ENCODE measurements around the gene CBLB.

Gene CBLB

DNA sequence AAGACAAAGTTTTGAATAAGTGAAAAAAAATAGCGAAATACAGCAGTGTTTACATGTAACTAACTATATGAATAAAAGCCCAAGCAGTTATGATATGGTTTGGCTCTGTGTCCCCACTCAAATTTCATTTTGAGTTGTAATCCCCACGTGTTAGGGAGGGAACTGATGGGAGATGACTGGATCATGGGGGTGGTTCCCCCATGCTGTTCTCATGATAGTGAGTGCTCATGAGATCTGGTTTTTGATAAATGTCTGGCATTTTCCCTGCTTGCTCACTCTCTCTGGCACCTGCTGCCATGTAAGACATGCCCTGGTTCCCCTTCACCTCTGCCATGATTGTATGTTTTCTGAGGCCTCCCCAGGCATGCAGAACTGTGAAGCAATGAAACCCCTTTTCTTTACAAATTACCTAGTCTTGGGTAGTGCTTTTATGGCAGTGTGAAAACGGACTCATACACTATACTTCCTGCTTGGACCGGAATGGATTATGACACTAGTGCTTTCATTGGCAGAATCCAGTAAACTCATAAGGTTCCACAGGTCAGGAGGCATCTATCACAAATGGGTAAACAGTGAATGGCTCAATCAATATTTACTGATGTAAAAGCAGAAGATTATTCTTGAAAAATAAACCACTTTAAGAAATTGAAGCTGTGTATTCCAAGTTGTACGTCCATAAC, 192.1 kb downstream of the CBLB start:
- Histone ChIP-seq H3K36me3 (peaks cover 8% of the 10 kb centered on the region; the same call in 1 of the 2 replicates), H3K9me3 (ENCODE audit: severe bottlenecking) (no peaks in the 10 kb centered on the region), H3K27me3 (ENCODE audit: insufficient read depth, low read depth, severe bottlenecking) (no peaks in the 10 kb centered on the region), H3K27ac (no peak overlapping the region), H3K4me3 (ENCODE audit: low read depth, low read length) (no peak overlapping the region)
- no peak for DNase-seq
- TF ChIP-seq, protein P1, sequence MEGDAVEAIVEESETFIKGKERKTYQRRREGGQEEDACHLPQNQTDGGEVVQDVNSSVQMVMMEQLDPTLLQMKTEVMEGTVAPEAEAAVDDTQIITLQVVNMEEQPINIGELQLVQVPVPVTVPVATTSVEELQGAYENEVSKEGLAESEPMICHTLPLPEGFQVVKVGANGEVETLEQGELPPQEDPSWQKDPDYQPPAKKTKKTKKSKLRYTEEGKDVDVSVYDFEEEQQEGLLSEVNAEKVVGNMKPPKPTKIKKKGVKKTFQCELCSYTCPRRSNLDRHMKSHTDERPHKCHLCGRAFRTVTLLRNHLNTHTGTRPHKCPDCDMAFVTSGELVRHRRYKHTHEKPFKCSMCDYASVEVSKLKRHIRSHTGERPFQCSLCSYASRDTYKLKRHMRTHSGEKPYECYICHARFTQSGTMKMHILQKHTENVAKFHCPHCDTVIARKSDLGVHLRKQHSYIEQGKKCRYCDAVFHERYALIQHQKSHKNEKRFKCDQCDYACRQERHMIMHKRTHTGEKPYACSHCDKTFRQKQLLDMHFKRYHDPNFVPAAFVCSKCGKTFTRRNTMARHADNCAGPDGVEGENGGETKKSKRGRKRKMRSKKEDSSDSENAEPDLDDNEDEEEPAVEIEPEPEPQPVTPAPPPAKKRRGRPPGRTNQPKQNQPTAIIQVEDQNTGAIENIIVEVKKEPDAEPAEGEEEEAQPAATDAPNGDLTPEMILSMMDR (IDR thresholded peaks at IDR 0.05; ENCODE audit: low read depth, low read length), result no peak

DNA sequence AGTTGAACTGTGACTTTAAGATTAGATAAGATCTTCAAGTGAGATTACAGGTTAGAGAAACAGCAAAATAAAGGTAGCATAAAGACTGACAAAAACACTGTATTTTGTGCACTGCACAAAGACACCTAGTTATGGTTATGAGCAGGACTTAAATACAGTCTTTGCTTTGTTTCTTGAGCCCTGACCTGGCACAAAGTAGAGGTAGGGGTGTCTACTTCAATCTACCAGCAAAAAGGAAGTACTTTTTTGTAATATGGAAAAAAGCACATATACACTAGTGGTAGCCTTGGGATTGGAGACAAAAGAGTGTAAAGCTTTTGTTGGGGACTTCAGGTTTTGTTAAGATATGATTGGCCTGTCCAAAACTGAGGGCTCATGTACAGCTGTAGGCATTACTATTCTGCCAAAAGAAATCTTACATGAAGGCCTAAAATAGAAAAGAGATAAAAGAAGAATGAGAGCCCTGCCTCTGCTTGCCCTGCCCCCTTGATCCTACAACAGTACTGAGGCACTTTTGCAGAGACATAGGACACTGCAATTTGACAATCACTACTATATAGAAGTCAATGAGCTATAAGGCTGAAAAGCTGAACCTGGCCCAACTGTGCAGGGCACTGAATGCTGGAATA, 194.3 kb downstream of the CBLB start:
- Histone ChIP-seq H3K9me3 (ENCODE audit: severe bottlenecking) (no peaks in the 10 kb centered on the region), H3K27ac (no peak overlapping the region), H3K4me3 (ENCODE audit: low read depth, low read length) (no peak overlapping the region), H3K27me3 (ENCODE audit: insufficient read depth, low read depth, severe bottlenecking) (no peaks in the 10 kb centered on the region), H3K36me3 (peaks cover 4% of the 10 kb centered on the region; the same call in 1 of the 2 replicates)
- TF ChIP-seq, protein P1 (IDR thresholded peaks at IDR 0.05; ENCODE audit: low read depth, low read length), result no peak
- no peak for DNase-seq

DNA sequence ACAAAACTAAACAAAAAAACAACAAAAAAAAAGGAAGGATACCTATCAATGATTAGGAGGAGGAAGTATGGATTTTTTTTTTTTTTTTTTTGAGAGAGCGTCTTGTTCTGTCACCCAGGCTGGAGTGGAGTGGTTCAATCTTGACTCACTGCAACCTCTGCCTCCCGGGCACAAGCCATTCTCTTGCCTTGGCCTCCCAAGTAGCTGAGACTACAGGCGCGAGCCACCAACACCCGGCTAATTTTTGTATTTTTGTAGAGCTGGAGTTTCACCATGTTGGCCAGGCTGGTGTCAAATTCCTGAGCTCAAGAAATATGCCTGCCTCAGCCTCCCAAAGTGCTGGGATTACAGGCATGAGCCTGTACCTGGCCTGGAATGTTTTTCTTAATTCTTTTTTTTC, 195.8 kb downstream of the CBLB start:
- TF ChIP-seq, protein P1 (IDR thresholded peaks at IDR 0.05; ENCODE audit: low read depth, low read length), result no peak
- H3K9me3 ChIP-seq (ENCODE audit: severe bottlenecking), result no peaks in the 10 kb centered on the region
- H3K4me3 ChIP-seq (ENCODE audit: low read depth, low read length), result no peak overlapping the region
- no peak for DNase-seq
- peaks cover 4% of the 10 kb centered on the region; the same call in 1 of the 2 replicates for H3K36me3 ChIP-seq
- H3K27me3 ChIP-seq (ENCODE audit: insufficient read depth, low read depth, severe bottlenecking), result no peaks in the 10 kb centered on the region
- no peak overlapping the region for H3K27ac ChIP-seq

DNA sequence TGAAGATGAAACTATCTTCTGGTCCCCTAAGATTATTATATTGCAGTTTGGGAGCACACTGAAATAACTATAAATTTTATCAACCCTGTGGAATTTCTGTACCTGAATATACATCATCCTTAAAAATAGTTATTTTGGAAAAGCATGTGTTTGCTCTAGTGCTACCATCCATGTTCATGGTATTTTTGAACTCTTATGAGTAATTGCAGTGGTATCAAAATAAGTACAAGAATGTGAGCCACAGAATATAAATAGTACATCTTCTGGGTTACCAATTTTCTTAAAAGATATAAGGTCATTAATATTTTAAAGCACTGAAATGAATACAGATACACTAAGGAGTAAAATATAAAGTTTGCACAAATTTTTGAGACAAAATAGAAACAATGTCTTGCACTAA, 206.5 kb downstream of the CBLB start:
- TF ChIP-seq, protein P1 (IDR thresholded peaks at IDR 0.05; ENCODE audit: low read depth, low read length), result no peak
- H3K36me3 ChIP-seq, result peaks cover 9% of the 10 kb centered on the region
- DNase-seq, result no peak
- no peak overlapping the region for H3K27ac ChIP-seq
- no peaks in the 10 kb centered on the region for H3K9me3 ChIP-seq (ENCODE audit: severe bottlenecking)
- H3K4me3 ChIP-seq (ENCODE audit: low read depth, low read length), result no peak overlapping the region
- no peaks in the 10 kb centered on the region for H3K27me3 ChIP-seq (ENCODE audit: insufficient read depth, low read depth, severe bottlenecking)

DNA sequence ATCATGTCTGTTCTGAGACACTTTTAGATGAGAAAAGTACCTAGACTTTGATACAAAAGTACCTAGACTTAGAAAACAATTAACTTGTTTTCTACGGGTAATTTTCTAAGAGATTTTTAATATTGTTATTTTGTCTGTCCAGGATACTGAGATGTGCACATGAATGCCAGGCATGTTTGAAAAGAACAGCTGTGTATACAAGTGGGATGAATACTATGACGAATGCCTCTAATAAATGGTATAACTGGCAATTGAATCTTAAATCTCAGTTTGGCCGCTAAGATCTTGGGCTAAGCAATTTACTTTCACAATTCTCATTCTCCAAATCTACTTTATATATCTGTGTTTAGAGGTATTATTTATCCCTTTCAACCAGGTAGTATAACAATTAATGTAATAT, 207.4 kb downstream of the CBLB start:
- no peak overlapping the region for H3K4me3 ChIP-seq (ENCODE audit: low read depth, low read length)
- H3K27ac ChIP-seq, result no peak overlapping the region
- TF ChIP-seq, protein P1 (IDR thresholded peaks at IDR 0.05; ENCODE audit: low read depth, low read length), result no peak
- H3K9me3 ChIP-seq (ENCODE audit: severe bottlenecking), result no peaks in the 10 kb centered on the region
- DNase-seq, result no peak
- no peaks in the 10 kb centered on the region for H3K27me3 ChIP-seq (ENCODE audit: insufficient read depth, low read depth, severe bottlenecking)
- peaks cover 9% of the 10 kb centered on the region for H3K36me3 ChIP-seq

Measured in WERI-Rb-1 (cell line).